ENCODE data around the gene AP2B1. TPM values are rescaled to one million over a fixed set of nuclear protein-coding genes. Genes with fewer than 3 reads are reported as not detected.
"Not testable (repeated sequence)": the region's sequence is repeated elsewhere in the genome, so short reads cannot be mapped to it uniquely, and the experiment has no call there.

The AP2B1 gene
- total RNA-seq, 1 experiment from 2014 or later = 198 TPM

- no peak for TF ChIP-seq EZH2 (IDR thresholded peaks at IDR 0.05)
Measured at GRCh38 chr17:35750526-35751395, 163.6 kb downstream of the AP2B1 start (continued).

- intact Hi-C loops (cut with micrococcal nuclease); H3K9me2 ChIP-seq (ENCODE audit: insufficient read depth); H3K27ac ChIP-seq (ENCODE audit: low read depth, low read length); H3K27me3 ChIP-seq (ENCODE audit: insufficient read depth, low read length); ATAC-seq; H3K4me2 ChIP-seq (ENCODE audit: low read length); H2AFZ ChIP-seq (ENCODE audit: low read depth, low read length, poor library complexity, severe bottlenecking); H3K79me2 ChIP-seq (ENCODE audit: insufficient read depth, low read length); BruUV-seq (replicated peaks); H3K9ac ChIP-seq (ENCODE audit: low read length); H3K4me3 ChIP-seq (replicated peaks in 1 of 2; ENCODE audit: low read depth in 1 of 2, low read length in 2 of 2); H3K9me3 ChIP-seq (ENCODE audit: control insufficient read depth in 1 of 2, insufficient read depth in 1 of 2, low read depth in 1 of 2, low read length in 2 of 2); H3K36me3 ChIP-seq (ENCODE audit: control insufficient read depth in 1 of 2, insufficient read depth in 2 of 2, low read length in 2 of 2); H3K4me1 ChIP-seq (ENCODE audit: control insufficient read depth in 1 of 2, insufficient read depth in 2 of 2, low read length in 2 of 2); RAD21 ChIA-PET (ENCODE audit: low non-redundant PET in 1 of 2, low total read pairs in 2 of 2, uncharacterized antibody in 2 of 2, unreplicated experiment in 2 of 2); POLR2A ChIA-PET; DNase-seq (ENCODE audit: low read depth, low spot score); H4K20me1 ChIP-seq (ENCODE audit: insufficient read depth): not testable (repeated sequence)
- CTCF ChIA-PET = interaction anchor here (0.6 kb wide), 1 partner anchor 138 kb away, joined by 3 read pairs; no protein-coding TSS in a partner anchor
Measured at GRCh38 chr17:35751541-35751940, 164.4 kb downstream of the AP2B1 start.

- no peaks in the 10 kb centered on the region for H3K9me2 ChIP-seq (ENCODE audit: insufficient read depth)
- no peaks in the 10 kb centered on the region for H3K79me2 ChIP-seq (ENCODE audit: insufficient read depth, low read length)
- no peaks in the 10 kb centered on the region for H3K4me1 ChIP-seq (ENCODE audit: control insufficient read depth in 1 of 2, insufficient read depth in 2 of 2, low read length in 2 of 2)
- ChIA-PET CTCF (no interaction called here), RAD21 (ENCODE audit: low non-redundant PET in 1 of 2, low total read pairs in 2 of 2, uncharacterized antibody in 2 of 2, unreplicated experiment in 2 of 2) (no interaction called here), POLR2A (no interaction called here)
- no peak overlapping the region for H3K9ac ChIP-seq (ENCODE audit: low read length)
- no peaks in the 10 kb centered on the region for H3K9me3 ChIP-seq (ENCODE audit: control insufficient read depth in 1 of 2, insufficient read depth in 1 of 2, low read depth in 1 of 2, low read length in 2 of 2)
- no peak for DNase-seq (ENCODE audit: low read depth, low spot score)
- no TSS peak for BruUV-seq (replicated peaks)
- no peak overlapping the region for H3K4me3 ChIP-seq (replicated peaks in 1 of 2; ENCODE audit: low read depth in 1 of 2, low read length in 2 of 2)
- H3K27me3 ChIP-seq (ENCODE audit: insufficient read depth, low read length) = peaks cover 4% of the 10 kb centered on the region; the same call in 1 of the 2 replicates
- no peak for ATAC-seq
- H3K4me2 ChIP-seq (ENCODE audit: low read length) = no peak overlapping the region
- no peak overlapping the region for H2AFZ ChIP-seq (ENCODE audit: low read depth, low read length, poor library complexity, severe bottlenecking)
- H4K20me1 ChIP-seq (ENCODE audit: insufficient read depth) = no peaks in the 10 kb centered on the region
- H3K27ac ChIP-seq (ENCODE audit: low read depth, low read length) = no peak overlapping the region
- H3K36me3 ChIP-seq (ENCODE audit: control insufficient read depth in 1 of 2, insufficient read depth in 2 of 2, low read length in 2 of 2) = no peaks in the 10 kb centered on the region
- intact Hi-C loops (cut with micrococcal nuclease) = no loop called here
- TF ChIP-seq ZBTB33 (IDR thresholded peaks at IDR 0.05; ENCODE audit: extremely low read depth, insufficient replicate concordance, low read length) (no peak), EZH2phosphoT487 (IDR thresholded peaks at IDR 0.05; ENCODE audit: borderline replicate concordance) (no peak), ZNF274 (IDR thresholded peaks at IDR 0.05; ENCODE audit: low read depth, low read length) (no peak), ELF1 (IDR thresholded peaks at IDR 0.05; ENCODE audit: borderline replicate concordance, low read depth) (no peak), ATF3 (IDR thresholded peaks at IDR 0.05) (no peak), JUND (IDR thresholded peaks at IDR 0.05) (no peak), RAD21 (IDR thresholded peaks at IDR 0.05; ENCODE audit: low read depth) (no peak), SRF (IDR thresholded peaks at IDR 0.05; ENCODE audit: low read depth) (no peak), POLR2A (IDR thresholded peaks at IDR 0.05; ENCODE audit: borderline replicate concordance, extremely low read depth, insufficient read depth, insufficient read length) (no peak), YY1 (IDR thresholded peaks at IDR 0.05; ENCODE audit: extremely low read depth, insufficient replicate concordance, low read depth, low read length) (no peak), ZFX (IDR thresholded peaks at IDR 0.05) (no peak), CBX3 (IDR thresholded peaks at IDR 0.05; ENCODE audit: low read depth) (no peak), EZH2 (IDR thresholded peaks at IDR 0.05) (no peak), CEBPB (IDR thresholded peaks at IDR 0.05; ENCODE audit: low read depth) (no peak), MAX (IDR thresholded peaks at IDR 0.05) (no peak), EGR1 (IDR thresholded peaks at IDR 0.05; ENCODE audit: low read depth) (no peak)
Measured at GRCh38 chr17:35752471-35752870, 165.3 kb downstream of the AP2B1 start.
